Germinal center (tissue), 1 donor: ENCODE results near the gene BRAF.
"Not testable (repeated sequence)": the region's sequence is repeated elsewhere in the genome, so short reads cannot be mapped to it uniquely, and the experiment has no call there.

ENCODE experiments used
- DNase-seq: peaks from one replicate; pipeline ENCODE4 v3.0.0; 2012; ENCODE audit warnings: mixed read lengths, low spot score

The BRAF gene

DNA sequence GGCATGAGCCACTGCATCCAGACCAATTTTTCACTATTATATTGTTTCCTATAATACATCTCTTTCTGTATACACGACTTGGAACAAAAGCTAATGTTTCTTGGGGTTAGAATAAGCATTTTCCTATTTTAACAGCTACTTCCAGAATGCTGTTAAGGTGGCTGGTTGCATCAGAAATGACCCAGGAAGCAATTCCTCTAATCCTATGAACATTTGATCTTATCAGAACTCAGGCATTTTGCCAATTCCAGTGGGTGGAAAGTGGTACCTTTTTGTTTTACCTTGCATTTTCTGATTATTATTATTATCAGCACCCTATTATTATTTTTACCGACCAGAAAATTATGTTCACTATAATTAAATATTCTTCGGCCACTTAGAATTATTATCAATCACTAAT, 154.9 kb downstream of the BRAF start:
- no peak for DNase-seq

GRCh38 chr7:140767418-140767817, 157.3 kb downstream of the BRAF start:
- no peak for DNase-seq

- not testable (repeated sequence) for DNase-seq
Measured at GRCh38 chr7:140765441-140765840, 159.3 kb downstream of the BRAF start.

GRCh38 chr7:140763166-140763565, 161.6 kb downstream of the BRAF start:
- DNase-seq = not testable (repeated sequence)

DNA sequence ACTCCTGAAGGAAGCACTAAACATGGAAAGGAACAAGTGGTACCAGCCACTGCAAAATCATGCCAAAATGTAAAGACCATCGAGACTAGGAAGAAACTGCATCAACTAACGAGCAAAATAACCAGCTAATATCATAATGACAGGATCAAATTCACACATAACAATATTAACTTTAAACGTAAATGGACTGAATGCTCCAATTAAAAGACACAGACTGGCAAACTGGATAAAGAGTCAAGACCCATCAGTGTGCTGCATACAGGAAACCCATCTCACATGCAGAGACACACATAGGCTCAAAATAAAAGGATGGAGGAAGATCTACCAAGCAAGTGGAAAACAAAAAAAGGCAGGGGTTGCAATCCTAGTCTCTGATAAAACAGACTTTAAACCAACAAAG, 163.4 kb downstream of the BRAF start:
- not testable (repeated sequence) for DNase-seq

GRCh38 chr7:140754506-140754905, 170.2 kb downstream of the BRAF start:
- DNase-seq = no peak

DNA sequence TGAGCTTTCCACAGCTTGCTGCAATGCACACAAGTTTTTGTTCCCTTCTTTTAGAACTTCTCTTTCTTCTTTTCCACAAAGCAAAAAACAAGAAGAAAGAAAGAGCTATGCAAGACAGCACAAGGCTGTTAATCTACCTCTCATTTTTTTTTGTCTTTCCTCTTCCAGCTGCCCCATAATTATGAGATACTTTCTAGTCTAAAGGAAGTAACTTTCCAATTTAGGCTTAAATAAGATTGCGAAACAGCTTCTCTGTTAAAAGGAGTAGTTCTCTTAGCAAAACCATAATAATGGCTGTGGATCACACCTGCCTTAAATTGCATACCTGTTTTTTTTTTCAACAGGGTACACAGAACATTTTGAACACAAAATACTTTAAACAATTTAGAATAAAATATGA, 172.2 kb downstream of the BRAF start:
- no peak for DNase-seq

DNA sequence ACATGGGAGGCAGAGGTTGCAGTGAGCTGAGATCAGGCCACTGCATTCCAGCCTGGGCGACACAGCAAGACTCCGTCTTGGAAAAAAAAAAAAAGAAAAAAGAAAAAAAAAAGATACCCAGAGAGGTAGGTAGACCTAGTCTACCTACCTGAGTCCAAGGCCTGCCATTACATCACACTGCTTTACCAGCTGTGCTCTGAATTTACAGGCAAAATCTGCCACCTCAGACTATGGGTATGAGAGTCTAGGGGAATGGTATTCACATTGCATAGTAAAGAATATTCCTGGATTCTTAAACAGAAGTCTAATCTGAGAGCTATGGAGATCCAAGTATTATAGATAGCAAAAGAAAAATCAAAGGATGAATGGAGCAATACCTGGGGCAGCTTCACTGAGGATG, 178.0 kb downstream of the BRAF start:
- no peak for DNase-seq

- no peak for DNase-seq
Measured at GRCh38 chr7:140745266-140746058, 179.3 kb downstream of the BRAF start.

DNA sequence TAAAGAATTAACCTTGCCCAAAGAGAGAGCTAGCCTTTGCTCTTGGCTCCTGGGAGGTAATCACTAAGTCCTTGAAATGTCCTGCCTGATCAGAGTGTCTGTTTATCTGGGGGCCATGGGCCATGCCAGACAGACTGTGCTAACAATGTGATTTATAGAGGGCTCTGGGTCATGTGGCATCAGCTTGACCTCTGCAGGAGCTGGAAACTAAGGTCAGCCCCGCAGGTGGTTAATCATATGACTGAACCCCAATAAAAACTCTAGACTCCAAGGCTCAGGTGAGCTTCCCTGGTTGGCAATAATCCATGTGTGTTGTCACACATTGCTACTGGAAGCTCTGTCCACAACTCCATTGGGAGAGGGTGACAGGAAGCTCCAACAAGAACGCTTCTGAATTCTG, 180.7 kb downstream of the BRAF start:
- DNase-seq = no peak

DNA sequence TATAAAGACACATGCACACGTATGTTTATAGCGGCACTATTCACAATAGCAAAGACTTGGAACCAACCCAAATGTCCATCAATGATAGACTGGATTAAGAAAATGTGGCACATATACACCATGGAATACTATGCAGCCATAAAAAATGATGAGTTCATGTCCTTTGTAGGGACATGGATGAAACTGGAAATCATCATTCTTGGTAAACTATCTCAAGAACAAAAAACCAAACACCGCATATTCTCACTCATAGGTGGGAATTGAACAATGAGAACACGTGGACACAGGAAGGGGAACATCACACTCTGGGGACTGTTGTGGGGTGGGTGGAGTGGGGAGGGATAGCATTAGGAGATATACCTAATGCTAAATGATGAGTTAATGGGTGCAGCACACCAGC, 181.5 kb downstream of the BRAF start:
- not testable (repeated sequence) for DNase-seq

- no peak for DNase-seq
Measured at GRCh38 chr7:140738280-140738679, 186.4 kb downstream of the BRAF start.

GRCh38 chr7:140734729-140735128, 190.0 kb downstream of the BRAF start:
- DNase-seq = no peak

GRCh38 chr7:140734096-140734495, 190.6 kb downstream of the BRAF start:
- no peak for DNase-seq

- no peak for DNase-seq
Measured at GRCh38 chr7:140732416-140732815, 192.3 kb downstream of the BRAF start.

DNA sequence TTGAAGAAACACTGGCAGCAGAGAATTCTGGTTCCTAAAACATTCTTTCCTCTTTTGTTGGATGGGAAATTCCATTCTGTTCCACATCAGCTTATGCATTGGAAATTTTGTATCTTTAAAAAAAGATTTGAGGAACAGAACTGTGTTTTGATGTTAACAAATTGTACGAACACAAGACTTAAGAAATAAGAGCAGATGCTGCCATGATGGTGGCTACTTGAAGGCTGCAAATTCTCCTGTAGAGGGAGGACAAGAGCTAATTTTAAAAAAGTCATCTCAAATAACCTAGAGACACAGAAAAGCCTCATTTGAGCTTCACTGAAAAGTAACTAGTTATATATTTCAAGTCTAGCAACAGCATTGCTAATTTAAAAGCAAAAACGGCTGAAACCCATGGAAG, 198.4 kb downstream of the BRAF start:
- no peak for DNase-seq

- DNase-seq = no peak
Measured at GRCh38 chr7:140724706-140725105, 200.0 kb downstream of the BRAF start.

DNA sequence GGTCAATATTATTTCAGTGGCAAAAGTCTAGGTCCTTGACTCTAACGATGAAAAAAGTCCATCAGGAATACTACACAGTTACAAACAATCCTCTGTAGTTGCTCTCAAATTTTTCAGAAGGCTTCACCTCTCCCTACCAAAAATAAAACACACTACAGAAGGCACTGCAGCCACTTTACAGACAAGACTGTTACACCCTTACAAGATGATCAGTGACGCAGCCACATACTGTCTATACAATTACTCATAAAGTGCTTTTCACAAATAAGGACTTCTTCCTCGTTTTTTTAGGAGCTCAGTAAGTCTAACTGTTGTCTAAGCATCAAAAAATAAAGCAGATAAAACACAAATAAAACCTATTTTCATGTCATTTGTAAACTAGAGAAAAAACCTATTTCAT, 201.2 kb downstream of the BRAF start:
- no peak for DNase-seq

- DNase-seq = no peak
Measured at GRCh38 chr7:140723006-140723405, 201.7 kb downstream of the BRAF start.

- DNase-seq = no peak
Measured at GRCh38 chr7:140722254-140722653, 202.5 kb downstream of the BRAF start.

DNA sequence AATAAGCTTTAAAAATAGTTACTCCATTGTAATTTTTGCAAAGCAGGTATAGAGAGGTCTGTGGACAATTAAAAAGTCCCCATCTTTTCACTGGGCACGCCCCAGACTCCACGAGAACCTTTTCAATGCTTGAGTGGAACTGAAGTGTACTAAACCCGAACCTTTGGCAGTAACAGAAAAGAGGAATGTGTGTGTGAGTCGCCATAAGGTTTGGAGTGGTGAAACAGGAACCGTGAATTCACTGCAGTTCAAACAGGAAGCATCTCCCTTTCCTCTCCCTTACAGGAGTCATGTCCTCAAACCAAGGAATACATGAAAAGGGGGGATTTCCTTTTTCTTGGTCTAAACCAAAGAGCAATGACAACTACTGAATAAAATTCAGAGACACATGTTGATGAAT, 205.0 kb downstream of the BRAF start:
- DNase-seq = no peak

- no peak for DNase-seq
Measured at GRCh38 chr7:140714331-140715040, 210.2 kb downstream of the BRAF start.

- not testable (repeated sequence) for DNase-seq
Measured at GRCh38 chr7:140712392-140712791, 212.3 kb downstream of the BRAF start.

GRCh38 chr7:140708764-140709163, 216.0 kb downstream of the BRAF start:
- DNase-seq = not testable (repeated sequence)
